Renal pelvis (tissue), 4 donors: ENCODE data around the gene P2RY12. TPM values are rescaled to one million over a fixed set of nuclear protein-coding genes. Genes with fewer than 3 reads are reported as not detected.
"Not testable (repeated sequence)": the region's sequence is repeated elsewhere in the genome, so short reads cannot be mapped to it uniquely, and the experiment has no call there.

Source experiments
- DNase-seq: peaks from one replicate; pipeline ENCODE4 v3.0.0-alpha.2; 2013
- polyA plus RNA-seq, 3 donors: library from polyadenylated mRNA; unstranded; fragments of 120-200 nt; gene quantifications; one replicate each; pipeline ENCODE4 v1.2.1, GENCODE V29; 2013; ENCODE audit not compliant: insufficient read length in 3 of 3

P2RY12 gene
- polyA plus RNA-seq, 3 donors = 0.75 to 0.91 (median 0.78) TPM

- DNase-seq = no peak
These were observed 9.4 kb upstream of the P2RY12 start for GRCh38 chr3:151393941-151394340.

GRCh38 chr3:151393146-151393830 is 8.7 kb upstream of the P2RY12 start:
- no peak for DNase-seq

GRCh38 chr3:151392191-151392590 is 7.6 kb upstream of the P2RY12 start:
- not testable (repeated sequence) for DNase-seq

GRCh38 chr3:151391720-151392119 is 7.2 kb upstream of the P2RY12 start:
- DNase-seq = no peak

GRCh38 chr3:151387842-151388241 is 3.3 kb upstream of the P2RY12 start:
- DNase-seq = no peak

- no peak for DNase-seq
These were observed 2.9 kb upstream of the P2RY12 start for GRCh38 chr3:151387432-151387831.

- DNase-seq = no peak
These were observed 1.5 kb upstream of the P2RY12 start for GRCh38 chr3:151386056-151386455.

GRCh38 chr3:151383956-151384355 is 597 bp downstream of the P2RY12 start:
- DNase-seq = no peak

- DNase-seq = no peak
These were observed 1.4 kb downstream of the P2RY12 start for GRCh38 chr3:151383111-151383510.

- no peak for DNase-seq
These were observed 1.9 kb downstream of the P2RY12 start for GRCh38 chr3:151382671-151383070.

- no peak for DNase-seq
These were observed 5.3 kb downstream of the P2RY12 start for GRCh38 chr3:151379083-151379734.

- DNase-seq = no peak
These were observed 6.7 kb downstream of the P2RY12 start for GRCh38 chr3:151377768-151378385.

GRCh38 chr3:151372063-151372820 is 12.3 kb downstream of the P2RY12 start:
- DNase-seq = no peak

- DNase-seq = no peak
These were observed 13.0 kb downstream of the P2RY12 start for GRCh38 chr3:151371526-151371925.

- DNase-seq = no peak
These were observed 17.1 kb downstream of the P2RY12 start for GRCh38 chr3:151367448-151367847.

GRCh38 chr3:151366993-151367392 is 17.6 kb downstream of the P2RY12 start:
- no peak for DNase-seq

GRCh38 chr3:151362751-151363174 is 21.8 kb downstream of the P2RY12 start:
- DNase-seq = no peak

GRCh38 chr3:151357463-151357850 is 27.1 kb downstream of the P2RY12 start:
- DNase-seq = no peak

- no peak for DNase-seq
These were observed 27.6 kb downstream of the P2RY12 start for GRCh38 chr3:151356794-151357462.

- DNase-seq = no peak
These were observed 32.9 kb downstream of the P2RY12 start for GRCh38 chr3:151351648-151352047.

GRCh38 chr3:151351219-151351618 is 33.3 kb downstream of the P2RY12 start:
- DNase-seq = no peak

- no peak for DNase-seq
These were observed 33.9 kb downstream of the P2RY12 start for GRCh38 chr3:151350656-151351055.
